Measurements from ENCODE around the gene ACSF3.

Gene ACSF3

GRCh38 chr16:89194340-89195311, 101.0 kb downstream of the ACSF3 start:
- DNase-seq = no peak

GRCh38 chr16:89195521-89196171, 102.0 kb downstream of the ACSF3 start:
- no peak for DNase-seq

GRCh38 chr16:89197033-89197632, 103.5 kb downstream of the ACSF3 start:
- DNase-seq = no peak

DNA sequence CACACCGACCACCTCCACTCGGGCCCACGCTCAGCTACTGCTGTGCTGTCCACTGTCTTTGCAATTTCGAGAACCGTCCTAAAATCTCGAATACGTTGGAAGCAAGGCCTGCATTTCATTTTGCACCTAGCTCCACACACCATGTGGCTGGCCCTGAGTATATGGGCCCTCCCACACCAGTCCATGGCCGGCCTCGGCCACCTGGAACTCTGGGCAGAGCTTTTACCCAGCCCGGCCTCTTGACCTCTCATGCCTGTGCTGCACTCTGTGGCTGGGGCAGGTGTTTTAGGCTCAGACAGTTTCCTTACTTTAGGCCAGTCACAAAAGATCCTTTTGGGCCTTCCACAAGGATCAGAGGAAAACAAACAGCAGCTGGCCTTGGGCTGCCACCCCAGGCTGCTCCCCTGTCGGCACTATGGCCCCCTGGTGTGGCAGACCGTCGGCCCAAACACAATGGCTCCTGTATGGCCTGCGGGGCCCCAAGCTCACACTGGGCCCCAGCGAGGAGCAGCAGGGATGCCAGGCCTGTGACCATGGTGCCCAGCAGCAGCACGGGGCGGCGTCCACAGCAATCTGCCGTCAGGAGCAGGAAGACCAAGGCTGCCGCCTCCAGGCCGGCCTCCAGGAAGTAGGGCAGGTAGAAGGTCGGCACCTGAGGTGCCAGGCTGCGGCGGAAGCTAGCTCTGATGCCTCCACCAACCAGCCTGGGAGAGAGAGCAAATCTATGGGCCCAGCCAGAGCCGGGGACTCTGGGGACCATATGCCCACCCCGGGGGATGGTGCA, 104.2 kb downstream of the ACSF3 start:
- no peak for DNase-seq

GRCh38 chr16:89198417-89199240, 105.0 kb downstream of the ACSF3 start:
- DNase-seq = no peak

- no peak for DNase-seq
These were observed 105.8 kb downstream of the ACSF3 start for GRCh38 chr16:89199241-89200123.

GRCh38 chr16:89200124-89200849, 106.6 kb downstream of the ACSF3 start, which contains the start of gene SLC22A31:
TSS of gene SLC22A31 (minus strand) at chr16:89200537. CDS start at chr16:89200501, 36 bp downstream.
- no peak for DNase-seq

DNA sequence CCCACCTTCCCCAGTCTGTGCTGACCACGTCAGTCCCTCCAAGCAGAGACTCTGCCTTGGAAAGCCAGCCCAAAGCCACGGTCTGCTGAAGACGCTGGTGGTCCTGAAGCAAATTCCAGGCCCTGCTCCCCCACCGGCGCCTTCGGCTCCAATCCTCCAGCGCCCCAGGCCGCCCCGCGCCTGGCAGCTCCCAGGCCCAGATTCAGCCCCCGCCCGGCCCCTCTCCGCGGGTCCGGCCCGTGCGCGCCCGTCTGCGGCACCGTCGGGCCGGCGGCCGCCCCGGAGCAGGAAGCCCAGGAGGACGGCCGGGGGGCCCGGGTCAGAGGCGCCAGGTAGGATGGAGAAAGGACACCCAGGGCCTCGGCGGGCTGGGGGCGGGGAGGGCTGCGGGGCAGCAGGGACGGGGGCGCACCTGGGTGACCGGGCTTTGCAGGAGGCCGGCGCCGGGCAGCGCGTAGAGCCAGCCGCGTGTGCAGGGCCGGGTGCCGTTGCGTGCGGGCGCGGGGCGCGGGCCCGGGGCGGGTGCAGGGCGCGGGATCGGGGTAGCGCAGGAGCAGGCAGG, 107.3 kb downstream of the ACSF3 start:
- no peak for DNase-seq

DNA sequence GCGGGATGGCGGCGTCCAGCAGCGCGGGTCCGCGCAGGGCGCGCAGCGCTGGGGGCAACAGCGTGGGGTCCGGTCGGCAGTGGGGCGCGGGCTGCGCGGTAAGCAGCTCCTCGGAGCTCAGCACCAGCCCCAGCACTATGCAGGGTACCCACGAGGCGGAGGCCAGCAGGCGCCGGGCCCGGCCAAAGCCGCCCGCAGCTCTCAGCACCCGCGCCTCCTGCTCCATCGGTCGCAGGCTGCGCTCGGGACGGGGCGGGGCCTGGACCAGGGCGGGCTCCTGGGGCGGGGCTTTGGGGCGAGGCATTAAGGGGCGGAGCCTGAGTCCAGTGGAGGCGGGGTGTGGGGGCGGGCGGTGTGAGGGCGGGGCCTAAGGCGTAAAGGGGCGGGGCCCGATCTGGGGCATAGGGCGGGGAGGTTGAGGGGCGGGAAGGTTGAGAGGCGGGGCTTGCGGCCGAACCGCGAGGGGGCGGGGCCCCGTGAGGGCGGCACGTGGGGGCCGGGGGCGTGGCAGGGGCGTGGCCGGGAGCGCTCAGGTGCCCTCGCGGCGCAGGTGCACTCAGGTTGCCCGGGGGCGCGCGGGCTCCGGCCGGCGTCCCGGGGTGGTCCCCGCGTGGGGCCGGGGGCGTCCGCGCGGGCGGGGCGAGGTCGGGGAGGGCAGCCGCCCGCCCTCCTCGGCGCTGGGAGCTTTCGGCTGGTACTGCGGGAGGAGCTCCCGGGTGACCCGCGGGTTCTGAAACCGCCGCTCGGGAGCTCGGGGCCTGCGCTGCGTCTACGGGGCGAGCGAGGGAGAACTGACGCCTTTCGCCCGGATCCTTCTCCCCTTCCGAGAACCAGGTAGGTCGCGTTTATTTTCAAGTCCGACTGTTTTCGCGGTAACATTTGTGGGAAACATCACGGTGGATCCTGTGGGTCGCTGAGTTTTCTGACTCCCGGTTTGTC, 108.1 kb downstream of the ACSF3 start:
- DNase-seq = peak; percentile 70

GRCh38 chr16:89202422-89203215, 109.0 kb downstream of the ACSF3 start:
- DNase-seq = no peak
